GM18870 (cell line): ENCODE data around the gene TJP2.

Source experiments
- ATAC-seq: cut with Tn5 transposase; IDR thresholded peaks from one replicate; pipeline ENCODE4 v1.9.1; 2021; ENCODE audit warnings: moderate library complexity; ENCODE audit not compliant: unreplicated experiment

Gene TJP2

DNA sequence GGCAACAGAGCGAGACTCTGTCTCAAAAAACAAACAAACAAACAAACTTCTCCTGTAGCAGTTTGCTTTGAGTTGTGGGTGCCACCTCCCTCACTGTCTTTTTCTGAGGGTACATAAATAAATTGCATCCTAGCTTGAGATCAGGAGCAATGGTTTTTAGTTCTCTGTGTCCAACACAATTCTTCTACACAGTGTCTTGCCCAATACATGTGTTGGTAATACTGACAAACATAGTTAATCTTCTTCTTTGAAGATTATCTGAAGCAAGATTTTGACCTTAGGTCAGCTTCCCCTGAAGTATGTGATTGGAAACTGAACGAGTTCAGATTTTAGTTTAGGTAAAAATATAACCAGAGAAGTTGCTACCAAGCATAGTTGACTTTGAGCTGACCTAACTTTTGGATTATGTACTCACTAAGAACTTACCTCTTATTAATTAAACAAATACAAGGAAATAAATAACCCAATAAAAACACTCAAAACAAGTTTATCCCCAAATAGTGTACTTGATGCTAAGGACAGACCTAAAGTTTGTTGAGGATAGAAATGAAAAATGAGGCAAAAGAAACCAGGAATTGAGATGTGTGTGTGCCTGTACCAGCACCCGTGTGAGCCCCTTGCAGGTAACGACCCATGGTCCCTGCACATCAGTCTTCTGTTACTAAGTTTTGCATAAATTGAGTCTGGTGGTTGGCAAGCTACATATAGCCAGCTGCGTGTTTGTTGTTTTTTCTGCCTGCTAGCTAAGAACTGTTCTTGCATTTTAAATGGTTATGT is 16.2 kb downstream of the TJP2 start:
- ATAC-seq, result no peak

DNA sequence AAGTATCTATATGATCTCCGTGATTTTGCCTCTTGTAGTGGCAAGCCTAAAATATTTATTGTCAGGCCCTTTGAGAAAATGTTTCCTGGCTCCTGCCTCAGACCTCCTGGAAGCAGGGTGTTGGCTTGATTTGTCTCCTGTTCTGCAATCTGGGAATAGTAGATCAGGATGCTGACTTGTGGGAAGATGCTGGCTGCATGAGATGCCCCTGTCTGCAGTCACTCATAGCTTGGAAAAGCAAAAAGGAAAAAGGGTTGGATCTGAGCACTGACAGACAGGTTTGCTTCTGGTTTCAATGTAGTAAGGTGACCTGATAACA is 16.7 kb downstream of the TJP2 start:
- no peak for ATAC-seq

DNA sequence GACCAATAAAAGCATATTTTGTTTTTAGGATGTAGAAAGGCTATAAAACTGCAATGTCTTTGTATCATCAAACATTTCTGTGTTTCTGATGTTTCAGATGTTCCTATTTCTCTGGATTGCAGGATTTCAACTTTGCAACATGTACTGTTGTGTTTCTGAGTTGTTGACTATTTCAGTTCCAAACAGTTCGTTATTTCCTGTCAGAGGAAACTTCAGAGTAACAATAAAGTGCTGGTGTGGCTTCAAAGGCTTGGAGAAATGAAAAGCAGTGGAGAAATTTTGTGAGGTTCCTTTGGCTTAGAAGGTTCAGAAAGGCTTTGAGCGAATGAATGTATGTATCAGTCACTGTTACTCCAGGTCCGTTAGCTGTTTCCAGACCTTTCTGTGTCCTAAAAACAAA is 17.2 kb downstream of the TJP2 start:
- no peak for ATAC-seq

DNA sequence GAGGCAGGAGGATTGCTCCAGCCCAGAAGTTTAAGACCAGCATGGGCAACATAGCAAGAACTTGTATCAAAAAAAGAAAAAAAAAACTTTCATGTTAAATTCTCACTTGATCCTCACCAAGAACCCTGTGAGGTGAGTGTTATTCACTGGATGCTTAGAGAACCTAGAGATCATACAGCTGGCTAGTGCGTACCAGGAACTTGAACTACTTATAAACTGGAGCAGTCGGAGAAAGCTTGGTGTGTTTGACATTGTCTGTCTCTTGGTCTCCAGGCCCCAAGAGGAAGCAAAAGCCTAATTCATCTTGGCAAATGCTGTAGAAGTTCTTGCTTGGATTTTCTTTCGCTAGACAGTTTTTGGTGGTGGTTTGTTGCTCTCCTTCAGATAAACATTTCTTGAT is 18.1 kb downstream of the TJP2 start:
- ATAC-seq, result no peak

DNA sequence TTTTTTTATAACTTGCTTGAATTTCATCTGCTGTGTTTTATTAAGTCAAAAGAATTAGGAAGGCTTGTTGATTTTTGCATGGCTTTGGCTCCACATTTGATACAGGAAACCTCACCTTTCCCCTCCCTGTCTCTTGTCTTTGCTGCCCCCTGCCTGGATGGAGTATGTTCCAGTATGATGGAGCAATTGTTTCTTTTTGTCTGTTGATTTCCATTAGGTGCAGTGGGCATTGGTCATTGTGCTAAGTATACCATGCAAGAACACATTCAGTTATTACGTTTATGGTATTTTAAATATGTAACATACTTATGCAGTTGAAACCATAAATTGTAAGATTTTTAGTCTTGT is 19.6 kb downstream of the TJP2 start:
- ATAC-seq, result no peak

DNA sequence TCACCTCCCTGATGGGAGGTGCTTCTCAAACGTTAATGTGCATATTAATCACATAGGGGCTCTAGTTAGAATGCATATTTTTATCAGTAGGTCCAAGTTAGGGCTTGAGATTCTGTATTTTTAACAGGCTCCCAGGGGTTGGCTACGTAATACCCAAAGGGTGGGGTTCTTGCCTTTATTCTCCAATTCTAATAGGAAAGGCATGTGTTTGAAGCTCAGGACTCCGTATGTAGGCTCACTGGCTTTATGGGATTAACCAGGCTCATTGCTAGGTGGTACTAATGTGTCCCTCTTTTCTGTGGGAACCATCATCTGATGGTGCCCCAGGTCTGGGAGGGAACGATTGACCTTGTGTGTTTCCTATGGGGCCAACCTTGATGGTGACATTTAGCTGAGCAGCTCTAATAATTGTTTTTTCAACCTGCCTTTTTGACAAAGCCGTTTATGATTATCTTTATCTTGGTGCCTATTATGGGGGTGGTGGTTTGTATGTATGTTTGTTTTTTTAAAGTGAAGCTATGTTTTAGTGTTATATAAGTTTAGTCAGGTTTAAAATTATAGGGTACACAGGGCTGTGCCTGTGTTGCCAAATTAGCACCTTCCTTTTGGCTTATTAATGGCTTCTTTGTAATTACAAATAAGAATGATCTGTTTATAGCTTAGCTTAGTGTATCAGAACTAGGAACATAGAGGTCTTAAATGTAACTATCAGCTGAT is 20.8 kb downstream of the TJP2 start:
- no peak for ATAC-seq

DNA sequence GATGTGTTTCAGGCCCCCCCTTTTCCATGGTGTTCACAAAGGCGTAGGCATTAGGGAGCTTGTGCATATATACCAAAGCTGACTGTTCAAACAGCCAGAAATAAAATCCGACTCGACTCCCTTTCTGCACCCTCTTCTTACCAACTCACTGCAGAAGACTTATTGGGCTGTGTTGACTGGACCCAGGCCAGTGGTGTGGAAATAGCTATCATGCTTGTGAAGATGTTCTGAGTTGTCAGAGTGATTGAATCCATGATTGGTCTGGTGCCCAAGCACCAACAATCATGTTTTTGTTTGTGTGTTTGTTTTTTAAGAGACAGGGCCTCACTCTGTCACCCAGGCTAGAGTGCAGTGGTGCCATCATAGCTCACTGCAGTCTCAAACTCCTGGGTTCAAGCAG is 21.6 kb downstream of the TJP2 start:
- ATAC-seq, result no peak

DNA sequence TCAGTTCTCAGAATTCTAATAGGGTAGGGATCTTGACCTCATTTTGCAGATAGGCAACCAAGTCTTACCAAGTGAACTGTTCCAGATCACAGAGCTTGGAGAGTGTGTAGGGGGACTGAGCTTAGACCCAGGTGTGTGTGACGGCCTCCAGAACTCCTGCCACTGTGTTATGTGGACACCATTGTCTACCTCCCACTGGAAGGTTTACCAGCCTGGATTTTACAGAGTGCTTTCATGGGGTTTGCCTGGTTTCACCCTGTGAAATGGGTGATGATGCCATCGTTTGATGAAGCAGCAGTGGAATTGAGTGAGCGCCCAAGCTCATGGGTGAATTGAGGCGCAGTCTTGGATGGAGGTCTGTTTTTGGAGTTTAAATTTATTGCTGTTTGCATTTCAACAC is 23.6 kb downstream of the TJP2 start:
- ATAC-seq, result no peak

DNA sequence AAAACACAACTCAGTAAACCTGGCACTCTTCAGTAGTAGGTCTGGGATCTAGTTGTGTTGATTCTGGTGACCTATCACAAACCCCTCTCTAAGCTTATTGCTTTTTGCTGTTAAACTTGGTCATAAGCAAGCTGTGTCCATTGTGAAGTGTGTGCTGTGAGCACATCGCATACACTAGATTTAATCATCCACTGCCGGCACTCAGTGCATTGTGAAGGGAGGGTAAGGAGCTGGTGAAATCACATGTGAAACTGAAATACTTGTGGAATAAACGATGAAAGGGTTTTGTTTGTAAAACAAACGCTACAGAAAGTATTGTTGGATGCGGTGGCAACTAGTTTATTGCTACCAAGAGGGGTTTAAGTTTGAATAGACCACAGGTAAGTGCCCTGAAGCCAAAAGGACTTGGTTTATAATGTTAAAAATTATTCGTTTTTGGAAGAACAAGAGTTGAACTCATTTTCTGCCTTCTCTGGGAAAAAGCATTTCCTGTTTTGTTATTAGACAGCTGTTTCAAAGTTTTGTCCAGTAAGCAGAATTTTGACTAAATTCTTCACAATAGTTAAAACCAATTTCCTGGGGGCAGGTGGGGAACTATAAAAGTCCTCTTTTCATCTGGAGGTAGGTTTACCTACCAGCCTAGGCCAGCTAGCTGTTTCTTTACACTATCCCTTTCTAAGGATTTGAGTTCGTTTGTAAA is 24.6 kb downstream of the TJP2 start:
- no peak for ATAC-seq

DNA sequence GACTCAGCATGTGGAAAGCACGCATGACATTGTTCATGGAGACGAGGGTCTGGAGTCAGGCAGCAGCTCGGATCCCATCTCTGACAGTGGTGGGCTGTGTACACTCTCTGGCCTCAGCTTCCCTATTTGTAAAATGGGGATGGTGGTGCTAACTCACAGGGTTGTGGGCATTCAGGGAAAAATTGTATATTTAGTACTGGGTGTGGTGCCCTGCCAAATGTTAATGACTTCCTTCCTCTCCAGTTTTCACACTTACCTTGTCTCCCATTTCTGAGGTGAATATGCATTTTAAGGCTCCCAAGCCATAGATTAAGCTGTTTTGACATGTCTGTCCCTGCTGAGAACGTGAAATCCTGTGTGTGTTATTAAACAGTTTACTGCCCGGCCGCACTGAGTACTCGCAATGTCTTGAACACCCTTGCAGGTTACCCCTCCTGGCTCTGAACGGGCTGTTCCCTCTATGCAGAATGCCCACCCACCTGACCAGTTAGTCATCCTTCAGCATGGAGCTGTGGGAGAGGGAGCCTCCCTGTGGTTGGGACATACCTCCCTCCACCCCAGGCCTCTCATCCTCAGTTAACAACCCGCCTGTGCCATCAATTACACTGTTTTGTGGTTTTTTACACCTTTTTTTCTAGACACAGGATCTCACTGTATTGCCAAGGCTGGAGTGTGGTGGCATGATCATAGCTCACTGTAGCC is 25.8 kb downstream of the TJP2 start:
- ATAC-seq, result no peak

DNA sequence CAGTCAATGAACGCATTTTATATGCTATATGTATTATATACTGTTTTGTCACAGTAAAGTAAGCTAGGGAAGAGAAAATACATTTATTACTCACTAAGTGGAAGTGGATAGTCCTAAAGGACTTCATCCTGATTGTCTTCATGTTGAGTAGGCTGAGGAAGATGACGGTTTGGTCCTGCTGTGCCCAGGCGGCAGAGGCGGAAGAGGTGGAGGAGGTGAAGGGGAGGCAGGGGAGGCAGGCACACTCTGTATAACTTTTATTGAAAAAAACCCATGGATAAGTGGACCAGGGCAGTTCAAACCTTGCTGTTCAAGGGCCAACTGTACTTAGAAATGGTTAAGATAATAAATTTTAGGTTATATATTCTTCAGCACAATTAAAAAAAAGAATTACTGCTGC is 28.5 kb downstream of the TJP2 start:
- no peak for ATAC-seq

DNA sequence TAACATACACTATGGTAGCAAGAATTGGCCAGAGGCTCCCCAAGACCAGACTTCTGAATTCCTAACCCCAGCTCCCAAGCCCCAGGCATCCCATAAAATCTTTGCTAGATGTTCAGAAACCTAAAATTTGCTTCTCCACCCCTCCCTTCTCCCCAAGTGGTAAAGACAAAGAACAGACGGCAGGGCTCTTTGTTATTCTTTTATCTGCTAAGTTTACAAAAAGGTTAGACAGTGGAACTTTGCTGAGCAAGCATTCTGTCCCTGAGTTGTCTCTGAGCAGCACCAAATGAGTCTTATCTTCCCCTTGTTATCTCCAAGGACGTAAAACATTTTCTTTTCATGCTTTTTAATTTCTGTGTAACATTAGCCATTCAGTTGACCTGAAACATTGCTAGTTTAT is 30.2 kb downstream of the TJP2 start:
- no peak for ATAC-seq

DNA sequence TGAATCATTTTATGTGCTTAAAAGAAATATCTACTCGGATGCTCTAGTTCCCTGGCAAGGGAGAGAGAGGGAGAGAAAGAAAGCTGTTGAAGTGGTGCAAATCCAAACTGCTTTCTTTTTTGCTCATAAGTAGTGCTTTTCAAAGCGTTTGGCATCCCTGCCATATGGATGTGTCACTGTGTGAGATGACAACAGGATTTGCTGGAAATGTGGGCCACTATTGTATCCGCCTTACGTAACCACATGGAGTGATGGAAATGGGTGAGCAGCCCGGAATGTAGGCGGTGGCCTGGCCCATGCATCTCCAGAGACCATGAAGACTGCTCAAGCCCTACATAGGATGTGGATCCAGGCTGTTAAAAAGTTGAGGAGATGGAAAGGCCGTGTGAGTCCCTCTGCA is 30.8 kb downstream of the TJP2 start:
- ATAC-seq, result no peak

DNA sequence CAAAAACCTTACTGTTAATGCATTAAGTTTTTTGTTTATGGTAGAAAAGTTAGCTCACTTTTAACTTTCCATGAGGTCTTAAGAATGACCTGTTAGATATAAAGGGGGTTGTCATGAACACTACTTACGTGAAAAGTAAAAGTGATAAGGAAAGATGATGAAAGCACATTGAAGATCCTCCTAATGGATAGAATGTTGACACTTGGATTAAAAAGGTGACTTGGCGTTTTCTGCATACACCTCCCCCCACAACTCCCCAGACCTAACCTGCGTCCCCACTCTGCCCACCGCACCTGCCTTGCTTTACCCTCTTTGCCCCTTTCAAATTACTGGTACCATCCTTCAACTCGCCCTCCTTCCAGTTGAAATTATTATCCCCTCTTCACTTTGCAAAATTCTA is 32.0 kb downstream of the TJP2 start:
- ATAC-seq, result no peak

DNA sequence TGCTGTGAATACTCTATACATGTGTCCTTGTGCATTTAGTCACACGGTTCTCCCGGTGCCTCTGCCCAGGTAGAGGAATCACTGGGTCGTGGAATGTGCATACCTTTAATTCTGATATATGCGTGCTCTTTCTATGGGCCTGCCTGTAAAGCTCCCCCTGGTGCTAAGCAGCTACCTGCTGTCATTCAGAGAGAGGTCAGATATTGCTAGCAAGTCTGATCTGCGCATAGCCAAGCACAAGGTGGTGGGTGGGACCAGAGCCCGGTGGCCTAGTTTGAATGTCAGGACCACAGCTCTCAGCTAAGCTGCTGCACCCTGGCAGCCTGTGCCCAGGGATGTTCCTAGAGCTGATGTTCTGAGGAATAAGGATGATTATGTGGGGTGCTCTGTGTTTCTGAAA is 33.4 kb downstream of the TJP2 start:
- ATAC-seq, result no peak

DNA sequence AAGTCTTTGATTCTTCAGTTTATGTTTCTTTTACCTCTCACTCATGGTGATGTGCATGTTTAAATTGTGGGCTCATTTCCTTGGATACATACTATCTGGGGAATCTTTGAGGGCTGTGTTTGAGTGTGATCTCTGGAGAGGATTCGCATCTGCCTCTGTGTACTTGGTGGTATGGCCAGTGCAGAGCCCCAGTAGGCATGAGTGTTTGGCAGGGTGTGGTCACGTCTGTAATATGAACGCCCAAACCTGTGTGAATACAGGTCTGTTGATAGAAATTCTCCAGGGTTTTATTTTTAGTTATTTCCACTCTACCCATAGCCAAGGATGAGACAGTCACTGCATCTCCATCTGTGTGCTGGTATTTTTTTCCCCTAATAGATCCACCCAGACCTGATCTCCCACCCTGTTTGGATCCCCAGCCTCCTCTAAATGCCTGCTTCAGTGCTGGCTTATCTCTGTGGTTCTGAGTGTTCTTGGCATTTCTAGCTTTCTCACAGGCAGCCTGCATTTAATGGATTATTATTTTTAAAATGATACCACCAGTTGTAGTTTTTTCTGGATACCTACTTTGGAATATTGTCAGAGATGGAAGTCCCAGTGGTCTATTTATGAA is 37.5 kb downstream of the TJP2 start:
- no peak for ATAC-seq

DNA sequence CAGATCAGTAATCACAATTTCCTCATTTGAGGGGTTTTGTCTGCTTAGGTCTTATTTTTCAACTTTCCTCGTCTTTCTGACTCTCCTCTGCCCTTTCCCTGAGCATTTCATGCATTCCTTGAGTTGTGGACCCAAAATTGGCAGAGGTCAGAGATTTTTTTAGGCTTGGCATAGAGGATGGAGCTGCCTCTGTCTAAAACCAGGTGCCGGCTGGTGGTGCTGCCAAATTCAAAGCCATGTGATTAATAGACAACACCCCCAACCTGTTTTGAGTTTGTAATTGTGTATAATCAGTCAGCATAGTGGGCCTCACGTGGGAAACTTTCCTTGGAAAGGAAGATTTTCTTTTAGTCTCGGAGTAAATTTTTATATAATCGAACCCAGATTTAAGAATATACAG is 39.6 kb downstream of the TJP2 start:
- ATAC-seq, result no peak

DNA sequence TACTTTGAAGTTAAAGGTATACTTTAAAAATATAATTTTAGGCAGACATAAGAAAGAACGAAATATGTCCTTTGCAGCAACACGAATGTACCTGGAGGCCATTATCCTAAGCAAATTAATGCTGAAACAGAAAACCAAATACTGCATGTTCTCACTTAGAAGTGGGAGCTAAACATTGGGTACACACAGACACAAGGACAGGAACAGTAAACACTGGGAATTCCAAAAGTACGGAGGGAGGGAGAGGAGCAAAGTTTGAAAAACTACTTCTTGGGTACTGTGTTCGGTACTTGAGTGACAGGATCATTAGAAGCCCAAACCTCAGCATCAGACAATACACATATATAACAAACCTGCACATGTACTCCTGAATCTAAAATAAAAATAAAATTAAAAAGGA is 40.9 kb downstream of the TJP2 start:
- ATAC-seq, result no peak

DNA sequence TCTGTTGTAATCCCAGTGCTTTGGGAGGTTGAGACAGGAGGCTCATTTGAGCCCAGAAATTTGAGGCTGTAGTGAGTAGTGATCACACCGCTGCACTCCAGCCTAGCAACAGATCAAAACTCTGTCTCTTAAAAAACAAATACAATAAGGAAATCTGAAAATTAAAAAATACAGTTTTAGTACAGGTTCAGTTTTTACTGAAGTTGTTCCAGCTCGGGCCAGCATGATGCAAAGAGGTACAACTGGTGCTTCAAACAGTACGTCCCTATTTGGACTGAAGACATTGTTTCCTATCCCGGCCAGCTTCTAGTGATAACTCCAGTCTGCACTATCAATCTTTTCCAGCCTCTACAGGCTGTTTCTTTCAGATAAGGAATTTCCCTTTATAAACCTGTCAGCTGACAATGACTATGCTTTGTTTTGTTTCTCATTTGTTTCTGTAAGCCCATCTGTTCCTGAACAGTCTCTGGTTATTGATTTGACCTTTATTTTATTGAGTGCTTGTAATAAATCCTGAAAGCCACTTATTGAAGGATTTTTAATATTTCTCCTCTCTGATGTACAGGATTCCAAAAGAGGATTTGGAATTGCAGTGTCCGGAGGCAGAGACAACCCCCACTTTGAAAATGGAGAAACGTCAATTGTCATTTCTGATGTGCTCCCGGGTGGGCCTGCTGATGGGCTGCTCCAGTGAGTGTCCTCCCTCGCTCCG is 41.9 kb downstream of the TJP2 start:
- no peak for ATAC-seq

DNA sequence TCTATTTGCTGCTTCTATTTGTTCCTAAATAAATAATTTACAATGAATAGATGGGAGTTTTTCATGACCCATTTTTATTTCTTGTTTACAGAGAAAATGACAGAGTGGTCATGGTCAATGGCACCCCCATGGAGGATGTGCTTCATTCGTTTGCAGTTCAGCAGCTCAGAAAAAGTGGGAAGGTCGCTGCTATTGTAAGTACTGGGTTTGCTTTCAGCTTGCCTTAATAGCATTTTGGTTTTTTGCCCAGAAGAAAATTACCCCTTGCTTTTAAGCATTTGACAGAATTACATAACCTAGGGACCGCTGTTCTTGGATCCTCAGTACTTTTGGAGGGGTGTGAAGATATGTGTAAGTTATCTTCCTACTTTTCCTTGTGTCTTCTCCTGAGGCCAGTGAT is 44.1 kb downstream of the TJP2 start:
- ATAC-seq, result no peak

DNA sequence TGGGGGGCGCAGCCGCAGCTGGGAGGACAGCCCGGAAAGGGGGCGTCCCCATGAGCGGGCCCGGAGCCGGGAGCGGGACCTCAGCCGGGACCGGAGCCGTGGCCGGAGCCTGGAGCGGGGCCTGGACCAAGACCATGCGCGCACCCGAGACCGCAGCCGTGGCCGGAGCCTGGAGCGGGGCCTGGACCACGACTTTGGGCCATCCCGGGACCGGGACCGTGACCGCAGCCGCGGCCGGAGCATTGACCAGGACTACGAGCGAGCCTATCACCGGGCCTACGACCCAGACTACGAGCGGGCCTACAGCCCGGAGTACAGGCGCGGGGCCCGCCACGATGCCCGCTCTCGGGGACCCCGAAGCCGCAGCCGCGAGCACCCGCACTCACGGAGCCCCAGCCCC is 47.0 kb downstream of the TJP2 start:
- no peak for ATAC-seq
